Esophagus squamous epithelium (tissue), 5 donors: ENCODE results near the gene CDYL. TPM values are rescaled to one million over a fixed set of nuclear protein-coding genes. Genes with fewer than 3 reads are reported as not detected.

Experiments used
- DNase-seq: peaks from one replicate; lab custom pipeline; 2025; lab: John Stamatoyannopoulos, UW
- H3K27ac ChIP-seq, 4 donors: fragments of 200-600 bp; sonication (generic); one replicate each; pipeline ENCODE4 v1.5.1; 2016 to 2019; ENCODE audit warnings: mild to moderate bottlenecking in 1 of 4
- H3K27me3 ChIP-seq, 4 donors: fragments of 200-600 bp; sonication (generic); 1 replicate in 3 of 4; 2 replicates in 1 of 4; pipeline versions ENCODE4 v1.5.1 to v1.6.0; 2017 to 2021; ENCODE audit warnings: antibody characterized with exemption in 1 of 4
- H3K36me3 ChIP-seq, 3 donors: fragments of 200-600 bp; sonication (generic); one replicate each; pipeline ENCODE4 v1.5.1; 2016 to 2019
- H3K4me1 ChIP-seq, 3 donors: fragments of 200-600 bp; sonication (generic); one replicate each; pipeline ENCODE4 v1.5.1; 2017 to 2019
- H3K4me3 ChIP-seq, 4 donors: fragments of 200-600 bp; sonication (generic); 1 replicate in 3 of 4; 2 replicates in 1 of 4; pipeline ENCODE4 v1.5.1; 2016 to 2019; ENCODE audit warnings: mild to moderate bottlenecking in 2 of 4, moderate library complexity in 1 of 4
- H3K9me3 ChIP-seq, 3 donors: fragments of 200-600 bp; sonication (generic); one replicate each; pipeline ENCODE4 v1.5.1; 2016 to 2019
- CTCF ChIP-seq, 6 experiments: fragments of 450-650 bp in 4 of 6; fragments of 200-600 bp in 2 of 6; sonication (generic) in 2 of 6; IDR thresholded peaks; one replicate each; pipeline ENCODE4 v1.5.1; 2016 to 2019; ENCODE audit warnings: antibody characterized with exemption in 6 of 6, mild to moderate bottlenecking in 4 of 6, moderate library complexity in 4 of 6
- POLR2A ChIP-seq, 4 donors: fragments of 450-650 bp; IDR thresholded peaks; one replicate each; pipeline ENCODE4 v1.6.1; 2017; ENCODE audit warnings: antibody characterized with exemption in 4 of 4, mild to moderate bottlenecking in 4 of 4, moderate library complexity in 3 of 4
- WGBS, 2 donors: methylation state at CpG; one replicate each; pipeline ENCODE4 v1.1.5; 2018; 5-methylcytosine and 5-hydroxymethylcytosine counted together
- intact Hi-C: fragments of 100-400 bp; cut with DNase I; formaldehyde crosslinking; loops from one replicate; pipeline ENCODE4 v1.15.0; 2022
- total RNA-seq, 4 donors: library from RNA; depleted of rRNA; stranded (reverse); fragments of >200 nt; gene quantifications; one replicate each; pipeline ENCODE4 v1.1.0, GENCODE V29; 2016
- donor health status: DM: yes; HTN: yes; CAD: no.

The CDYL gene
- total RNA-seq, 4 donors from 2014 or later: 15.2 to 43.5 (median 19.6) TPM

DNA sequence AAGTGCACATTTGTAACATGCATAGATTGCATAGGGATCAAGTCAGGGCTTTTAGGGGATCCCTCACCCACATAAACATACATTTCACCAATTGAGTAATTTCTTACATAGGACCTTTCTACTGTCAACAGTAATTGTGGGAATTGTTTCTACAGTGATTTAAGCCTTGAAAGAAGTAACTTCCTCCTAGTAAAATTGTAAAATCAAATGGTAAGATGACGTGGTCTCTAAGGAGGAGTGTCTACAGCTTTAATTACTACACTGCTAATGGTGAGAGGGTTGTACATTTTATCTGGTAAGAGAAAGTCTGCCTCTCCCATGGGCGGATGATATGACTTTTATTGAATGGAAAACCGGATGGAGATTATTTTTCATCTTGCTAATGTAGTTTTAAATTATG is 129.6 kb downstream of the CDYL start:
- no peaks in the 10 kb centered on the region for H3K27me3 ChIP-seq
- H3K9me3 ChIP-seq: no peaks in the 10 kb centered on the region
- no peak overlapping the region for H3K4me3 ChIP-seq
- no peak overlapping the region for H3K27ac ChIP-seq
- DNase-seq: no peak
- no peak for TF ChIP-seq CTCF (IDR thresholded peaks at IDR 0.05)
- no peak for TF ChIP-seq POLR2A (IDR thresholded peaks at IDR 0.05)
- peaks cover 0 to 17% (median 4%) of the 10 kb centered on the region in 3 donors for H3K4me1 ChIP-seq
- intact Hi-C loops: no loop called here
- peaks cover 0 to 38% (median 0%) of the 10 kb centered on the region in 3 donors for H3K36me3 ChIP-seq
- WGBS, 2 donors: 75 to 87% methylated on average over 3 of the region's 3 CpGs

- DNase-seq: no peak
- Histone ChIP-seq H3K4me1 (peaks cover 0 to 17% (median 4%) of the 10 kb centered on the region in 3 donors), H3K4me3 (no peak overlapping the region), H3K27me3 (no peaks in the 10 kb centered on the region), H3K27ac (no peak overlapping the region), H3K9me3 (no peaks in the 10 kb centered on the region), H3K36me3 (peaks cover 0 to 33% (median 0%) of the 10 kb centered on the region in 3 donors)
- no peak for TF ChIP-seq POLR2A (IDR thresholded peaks at IDR 0.05)
- no peak for TF ChIP-seq CTCF (IDR thresholded peaks at IDR 0.05)
- intact Hi-C loops: no loop called here
- 81 to 85% methylated on average over 9 to 11 of the region's 11 CpGs for WGBS, 2 donors
These were observed 130.4 kb downstream of the CDYL start for GRCh38 chr6:4906293-4907276.

DNA sequence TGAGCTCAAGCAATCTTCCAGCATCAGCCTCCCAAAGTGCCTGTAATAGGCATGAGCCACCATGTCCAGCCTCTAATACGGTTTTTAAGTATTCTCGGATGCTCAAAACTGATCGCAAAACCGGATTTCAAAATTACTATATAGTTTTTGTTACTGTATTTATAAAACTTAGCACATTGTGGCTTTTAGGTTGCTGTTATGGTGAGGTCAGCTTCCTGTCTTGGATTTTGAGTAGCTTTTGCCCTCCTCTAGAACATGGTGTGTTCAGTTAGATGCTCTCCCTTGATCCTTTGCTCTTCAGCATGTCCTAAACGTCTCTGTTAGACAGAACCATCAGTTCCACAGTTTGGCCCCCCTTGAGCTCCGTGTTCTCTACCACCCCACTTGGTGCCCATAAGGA is 131.4 kb downstream of the CDYL start:
- H3K36me3 ChIP-seq: peaks cover 0 to 23% (median 0%) of the 10 kb centered on the region in 3 donors
- no peak overlapping the region for H3K4me3 ChIP-seq
- intact Hi-C loops: no loop called here
- no peak for TF ChIP-seq POLR2A (IDR thresholded peaks at IDR 0.05)
- no peak for TF ChIP-seq CTCF (IDR thresholded peaks at IDR 0.05)
- H3K4me1 ChIP-seq: peaks cover 0 to 17% (median 4%) of the 10 kb centered on the region in 3 donors
- no peak for DNase-seq
- H3K27me3 ChIP-seq: no peaks in the 10 kb centered on the region
- WGBS, 2 donors: 84 to 93% methylated on average over 6 of the region's 6 CpGs
- no peak overlapping the region for H3K27ac ChIP-seq
- no peaks in the 10 kb centered on the region for H3K9me3 ChIP-seq

DNA sequence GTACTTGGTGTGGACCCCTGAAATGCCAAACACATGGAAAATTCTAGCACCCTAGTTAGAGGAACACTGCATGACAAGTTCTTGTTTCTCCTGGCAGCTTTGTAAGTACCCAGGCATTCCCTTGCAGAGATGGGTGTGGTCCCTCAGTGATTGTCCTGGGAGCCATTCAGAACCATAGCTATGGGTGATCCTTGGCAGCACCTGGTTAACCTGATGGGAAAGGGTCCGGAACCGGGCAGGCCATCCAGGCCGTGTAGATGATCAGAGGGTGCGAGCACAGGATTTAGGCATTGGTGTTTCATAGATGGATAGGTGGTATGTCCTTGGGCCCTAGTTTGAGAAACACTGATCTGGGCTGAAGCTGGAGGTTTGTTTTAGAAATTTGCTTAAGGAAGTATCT is 131.9 kb downstream of the CDYL start:
- no peak for DNase-seq
- Histone ChIP-seq H3K4me3 (no peak overlapping the region), H3K27me3 (no peaks in the 10 kb centered on the region), H3K4me1 (peaks cover 0 to 21% (median 4%) of the 10 kb centered on the region in 3 donors), H3K27ac (no peak overlapping the region), H3K36me3 (peaks cover 0 to 18% (median 0%) of the 10 kb centered on the region in 3 donors), H3K9me3 (no peaks in the 10 kb centered on the region)
- 100% methylated on average over 1 to 2 of the region's 4 CpGs for WGBS, 2 donors
- intact Hi-C loops: no loop called here
- no peak for TF ChIP-seq POLR2A (IDR thresholded peaks at IDR 0.05)
- no peak for TF ChIP-seq CTCF (IDR thresholded peaks at IDR 0.05)

- no peak for DNase-seq
- WGBS, 2 donors: 78 to 80% methylated on average over 10 of the region's 10 CpGs
- peaks cover 0 to 9% (median 0%) of the 10 kb centered on the region in 3 donors for H3K36me3 ChIP-seq
- TF ChIP-seq POLR2A (IDR thresholded peaks at IDR 0.05) (no peak), CTCF (IDR thresholded peaks at IDR 0.05) (no peak)
- H3K27me3 ChIP-seq: no peaks in the 10 kb centered on the region
- H3K9me3 ChIP-seq: no peaks in the 10 kb centered on the region
- H3K4me3 ChIP-seq: no peak overlapping the region
- peaks cover 7 to 32% (median 9%) of the 10 kb centered on the region in 3 donors for H3K4me1 ChIP-seq
- no peak overlapping the region for H3K27ac ChIP-seq
- intact Hi-C loops: no loop called here
These were observed 133.0 kb downstream of the CDYL start for GRCh38 chr6:4909063-4909706.
